HG03521 (cell line): ENCODE results near the gene E2F8.
A peak's percentile ranks its signal among the peaks of the same experiment; 100 is the strongest.
"Not testable (repeated sequence)": the region's sequence is repeated elsewhere in the genome, so short reads cannot be mapped to it uniquely, and the experiment has no call there.

Experiments
- ATAC-seq: cut with Tn5 transposase; IDR thresholded peaks from one replicate; pipeline ENCODE4 v1.9.1; 2021; ENCODE audit warnings: mild to moderate bottlenecking, moderate library complexity; ENCODE audit not compliant: unreplicated experiment

Gene E2F8, protein sequence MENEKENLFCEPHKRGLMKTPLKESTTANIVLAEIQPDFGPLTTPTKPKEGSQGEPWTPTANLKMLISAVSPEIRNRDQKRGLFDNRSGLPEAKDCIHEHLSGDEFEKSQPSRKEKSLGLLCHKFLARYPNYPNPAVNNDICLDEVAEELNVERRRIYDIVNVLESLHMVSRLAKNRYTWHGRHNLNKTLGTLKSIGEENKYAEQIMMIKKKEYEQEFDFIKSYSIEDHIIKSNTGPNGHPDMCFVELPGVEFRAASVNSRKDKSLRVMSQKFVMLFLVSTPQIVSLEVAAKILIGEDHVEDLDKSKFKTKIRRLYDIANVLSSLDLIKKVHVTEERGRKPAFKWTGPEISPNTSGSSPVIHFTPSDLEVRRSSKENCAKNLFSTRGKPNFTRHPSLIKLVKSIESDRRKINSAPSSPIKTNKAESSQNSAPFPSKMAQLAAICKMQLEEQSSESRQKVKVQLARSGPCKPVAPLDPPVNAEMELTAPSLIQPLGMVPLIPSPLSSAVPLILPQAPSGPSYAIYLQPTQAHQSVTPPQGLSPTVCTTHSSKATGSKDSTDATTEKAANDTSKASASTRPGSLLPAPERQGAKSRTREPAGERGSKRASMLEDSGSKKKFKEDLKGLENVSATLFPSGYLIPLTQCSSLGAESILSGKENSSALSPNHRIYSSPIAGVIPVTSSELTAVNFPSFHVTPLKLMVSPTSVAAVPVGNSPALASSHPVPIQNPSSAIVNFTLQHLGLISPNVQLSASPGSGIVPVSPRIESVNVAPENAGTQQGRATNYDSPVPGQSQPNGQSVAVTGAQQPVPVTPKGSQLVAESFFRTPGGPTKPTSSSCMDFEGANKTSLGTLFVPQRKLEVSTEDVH

DNA sequence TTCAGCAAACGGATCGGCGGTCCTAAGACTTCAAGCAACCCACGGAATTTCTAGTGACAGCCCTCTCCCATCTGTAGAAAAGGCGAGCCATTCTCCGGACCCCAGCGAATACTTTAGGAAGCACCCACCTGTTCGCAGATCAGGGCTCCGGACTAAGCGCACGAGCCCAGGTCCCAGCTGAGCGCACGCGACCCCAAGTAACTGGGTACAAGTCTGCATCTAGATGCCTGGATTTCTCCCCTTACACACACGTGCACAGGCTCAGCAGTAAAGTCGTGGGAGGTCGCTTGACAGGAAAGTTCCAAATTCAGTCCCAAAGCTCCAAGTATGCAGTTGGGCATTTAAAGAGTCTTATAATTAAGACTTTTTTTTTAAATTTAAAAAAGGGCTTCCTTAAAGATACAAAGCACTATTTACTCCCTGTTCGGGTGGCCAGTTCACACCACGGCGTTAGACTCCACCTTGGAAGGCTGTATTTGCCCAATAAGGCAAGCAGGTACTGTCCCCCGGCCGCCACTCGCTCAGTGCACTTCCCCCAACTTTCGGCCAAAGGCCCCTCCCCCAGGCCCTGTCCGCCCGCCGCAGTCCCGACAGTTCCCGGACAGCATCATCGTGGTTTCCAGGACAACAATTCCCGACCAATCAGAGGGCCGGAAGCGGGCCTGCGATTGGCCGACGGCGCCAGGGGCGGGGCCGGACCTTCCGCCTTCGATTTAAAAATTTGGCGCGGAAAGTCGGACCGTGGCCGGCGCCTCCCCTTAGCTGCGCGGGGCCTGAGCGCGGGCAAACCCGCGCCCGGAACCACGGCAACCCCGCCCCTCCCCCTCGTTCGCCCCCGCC lies at the start of gene E2F8:
TSS of gene E2F8 (minus strand) at position 526 of the 840 bp plus-strand sequence. CDS start 824 bp downstream, outside the sequence.
- peak; percentile 87 for ATAC-seq

DNA sequence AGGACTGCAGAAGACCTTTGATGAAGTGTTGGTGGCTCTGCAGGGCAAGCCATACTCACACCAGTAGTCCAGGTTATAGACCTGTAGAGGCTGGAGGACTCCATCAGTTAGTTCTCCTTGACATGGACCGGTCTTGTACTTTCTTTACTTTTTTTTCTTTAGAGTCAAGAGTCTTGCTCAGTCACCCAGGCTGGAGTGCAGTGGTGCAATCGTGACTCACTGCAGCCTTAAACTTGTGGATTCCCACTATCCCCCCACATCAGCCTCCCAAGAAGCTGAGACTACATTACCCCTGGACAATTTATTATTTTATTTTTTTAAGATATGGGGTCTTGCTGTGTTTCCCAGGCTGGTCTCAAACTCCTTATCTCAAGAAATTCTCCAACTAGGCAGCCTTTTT lies 49.6 kb upstream of the E2F8 start:
- no peak for ATAC-seq

DNA sequence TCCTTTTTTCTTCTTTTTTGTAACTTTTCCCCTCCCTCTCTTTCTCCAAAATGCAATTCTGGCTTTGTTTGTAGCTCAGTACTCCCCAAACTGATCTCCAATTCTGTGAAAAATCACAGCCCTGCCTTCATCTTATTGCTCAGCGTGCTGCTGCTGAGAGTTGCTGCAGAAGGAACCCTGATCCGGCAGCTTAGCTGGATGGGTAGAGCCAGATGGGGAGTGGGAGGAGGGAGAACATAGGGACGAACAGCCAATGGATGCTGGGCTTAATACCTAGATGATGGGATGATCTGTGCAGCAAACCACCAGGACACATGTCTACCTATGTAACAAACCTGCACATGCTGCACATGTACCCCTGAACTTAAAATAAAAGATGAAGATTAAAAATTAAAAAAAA lies 47.5 kb upstream of the E2F8 start:
- ATAC-seq, result no peak

DNA sequence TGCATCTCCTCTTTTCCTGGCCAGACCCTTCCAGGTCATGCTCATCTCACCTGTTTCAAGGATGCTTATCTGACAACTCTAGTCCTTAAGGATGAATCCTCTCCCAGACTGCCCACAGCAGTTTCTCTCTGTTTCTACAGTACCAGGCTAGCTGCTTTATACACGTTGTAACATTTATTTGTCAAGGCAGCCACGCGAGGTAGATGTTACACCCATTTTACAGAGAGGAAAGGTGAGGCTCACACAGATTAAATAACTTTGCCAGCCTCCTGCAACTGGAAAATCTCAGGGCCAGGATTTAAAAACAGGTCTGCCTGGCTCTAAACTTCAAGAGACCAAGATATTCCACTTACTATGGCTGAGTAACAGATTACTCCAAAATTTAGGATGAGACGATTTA lies 45.7 kb upstream of the E2F8 start:
- no peak for ATAC-seq

DNA sequence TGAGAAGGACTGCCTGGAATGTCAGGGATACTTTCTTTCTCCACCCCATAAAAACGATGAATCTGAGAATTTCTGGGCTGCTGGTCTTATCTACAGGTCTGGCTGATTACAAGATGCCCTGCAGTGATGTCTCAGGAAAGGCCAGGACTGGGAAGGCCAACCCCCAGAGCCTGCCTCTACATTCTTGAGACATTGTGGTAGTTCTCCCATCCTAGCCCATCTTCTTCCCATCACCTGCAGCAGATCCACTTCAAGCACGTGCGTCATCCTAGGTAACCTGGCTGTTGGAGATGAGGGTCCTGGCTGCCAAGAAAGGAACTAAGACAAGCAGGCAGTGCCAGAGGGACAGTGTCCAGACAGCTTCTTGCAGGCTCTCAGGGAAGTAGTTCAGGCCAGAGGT lies 44.1 kb upstream of the E2F8 start:
- ATAC-seq, result no peak

DNA sequence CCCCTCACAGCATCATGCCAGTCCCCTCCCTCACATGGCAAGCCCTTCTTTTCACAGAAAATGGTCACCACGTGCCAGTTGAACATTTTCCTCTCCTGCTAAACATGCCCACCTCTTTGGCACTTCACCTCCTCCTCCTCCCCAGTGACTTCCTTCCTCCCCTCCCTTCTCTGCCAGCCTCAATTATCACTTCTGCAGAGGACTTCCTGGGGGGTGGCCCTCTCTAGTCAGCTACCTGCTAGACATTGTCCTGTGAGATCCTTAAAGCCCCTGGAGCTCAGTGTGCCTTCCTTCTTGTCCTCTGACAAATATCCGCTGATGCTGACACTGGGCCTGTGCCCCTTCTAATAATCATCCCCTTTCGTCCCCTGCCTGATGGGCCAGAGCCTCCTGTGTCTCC lies 43.2 kb upstream of the E2F8 start:
- ATAC-seq, result no peak

DNA sequence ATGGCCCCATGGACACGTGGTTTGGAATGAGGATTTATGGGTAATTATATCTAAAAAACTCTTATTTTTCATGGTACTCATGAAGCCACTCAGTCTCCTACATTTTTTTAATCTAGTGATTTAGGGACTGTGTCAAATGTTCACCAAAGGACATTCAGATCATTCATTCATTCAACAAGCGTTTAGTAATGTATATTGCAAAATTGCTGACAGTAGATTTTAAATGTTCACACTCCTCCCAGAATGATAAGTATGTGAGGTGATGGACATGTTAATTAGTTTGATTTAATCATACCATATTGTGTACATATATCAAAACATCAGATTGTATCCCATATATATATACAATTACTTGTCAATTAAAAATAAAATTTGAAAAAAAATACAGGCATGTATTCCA lies 40.8 kb upstream of the E2F8 start:
- ATAC-seq, result no peak

DNA sequence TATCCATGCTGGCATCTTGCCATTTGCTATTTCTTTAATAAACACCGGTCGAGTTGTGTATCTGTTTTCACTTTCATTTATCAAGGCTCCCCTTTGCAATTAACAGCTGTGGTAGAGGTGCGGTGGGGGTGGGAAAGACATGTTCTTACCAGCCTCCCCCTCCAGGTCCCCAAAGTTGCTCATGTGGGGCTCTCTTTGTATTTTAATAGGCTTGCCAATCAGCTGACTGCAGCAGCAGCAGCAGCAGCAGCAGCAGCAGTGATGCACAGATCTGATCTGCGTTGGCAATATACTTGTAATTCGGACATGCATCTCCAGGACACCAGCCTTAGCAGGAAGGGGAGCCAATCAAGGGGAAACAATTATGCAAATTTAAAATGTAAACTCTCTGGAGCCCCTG lies 40.3 kb upstream of the E2F8 start:
- no peak for ATAC-seq

DNA sequence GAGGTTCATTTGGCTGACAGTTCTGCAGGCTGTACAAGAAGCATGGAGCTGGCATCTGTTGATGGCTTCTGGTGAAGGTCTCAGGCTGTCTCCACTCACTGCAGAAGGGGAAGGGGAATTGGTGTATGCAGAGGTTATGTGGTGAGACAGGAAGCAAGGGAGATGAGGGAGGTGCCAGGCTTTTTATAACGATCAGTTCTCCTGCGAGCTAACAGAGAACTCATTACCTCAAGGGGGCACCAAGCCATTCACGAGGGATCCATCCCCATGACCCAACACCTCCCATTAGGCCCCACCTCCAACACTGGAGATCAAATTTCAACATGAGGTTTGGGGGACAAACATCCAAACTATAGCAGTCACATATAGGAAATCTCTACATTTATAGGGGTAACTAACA lies 38.7 kb upstream of the E2F8 start:
- ATAC-seq, result no peak

DNA sequence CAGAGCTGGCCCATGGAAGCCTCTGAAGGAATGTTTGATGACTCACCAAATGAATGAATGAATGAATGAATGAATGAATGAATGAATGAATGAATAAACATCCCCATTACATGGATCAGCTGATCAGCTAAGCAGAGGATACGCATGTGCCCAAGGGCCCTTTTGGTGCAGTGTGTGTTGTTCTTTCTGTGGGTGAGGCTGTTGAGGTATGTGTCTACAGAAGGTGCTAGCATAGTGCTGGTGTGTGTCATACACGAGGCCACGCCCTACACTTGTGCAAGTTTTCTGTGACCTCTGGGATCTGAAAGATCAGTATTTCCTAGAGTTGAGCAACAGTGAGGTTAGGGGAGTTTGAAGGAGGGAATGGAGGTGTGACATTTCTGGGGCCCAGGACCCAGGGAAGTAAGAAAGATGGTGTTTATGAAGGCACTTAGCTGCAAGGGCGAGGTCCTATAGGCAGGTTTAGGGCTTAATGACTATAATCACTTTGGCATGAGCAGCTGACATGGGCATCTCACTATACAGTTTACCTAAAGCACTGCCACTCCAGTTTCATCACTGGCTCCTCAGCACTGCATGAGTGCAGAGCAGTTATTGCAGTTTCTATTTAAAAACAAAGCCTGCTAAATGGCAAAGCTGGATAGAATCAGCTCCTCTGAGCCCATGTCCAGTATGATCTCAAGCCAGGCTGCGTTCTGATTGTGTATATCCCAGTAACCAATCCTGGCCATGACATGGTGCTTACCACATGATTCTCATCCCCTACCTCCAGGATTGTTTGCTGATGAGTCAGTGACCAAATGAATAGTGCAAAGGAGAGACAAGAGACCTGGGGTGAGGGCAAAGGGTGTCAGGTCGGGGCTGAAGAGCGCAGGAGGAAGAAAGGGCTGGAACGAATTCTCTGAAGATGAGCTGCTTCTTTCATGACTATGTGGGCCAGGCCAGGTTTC lies 36.4 kb upstream of the E2F8 start:
- ATAC-seq, result no peak

DNA sequence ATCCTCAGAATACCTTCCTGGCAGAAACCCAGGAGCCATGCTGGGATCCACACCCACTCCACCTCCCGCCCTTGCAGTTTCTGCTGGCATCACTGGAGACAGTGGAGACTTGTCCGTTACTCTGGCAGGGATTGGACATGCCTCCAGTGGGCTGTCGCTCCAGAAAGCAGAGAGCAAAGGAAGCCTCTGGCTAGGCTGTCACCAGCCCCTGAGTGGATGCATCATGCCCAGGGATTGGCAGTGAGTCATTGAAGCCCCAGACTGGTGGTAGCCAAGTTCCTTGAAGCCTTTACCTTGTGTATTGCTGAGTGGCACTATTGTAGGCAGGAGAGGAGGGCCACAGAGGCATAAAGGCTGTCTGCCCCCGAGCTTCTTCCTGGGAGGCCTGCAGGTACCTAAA lies 34.8 kb upstream of the E2F8 start:
- ATAC-seq, result no peak

DNA sequence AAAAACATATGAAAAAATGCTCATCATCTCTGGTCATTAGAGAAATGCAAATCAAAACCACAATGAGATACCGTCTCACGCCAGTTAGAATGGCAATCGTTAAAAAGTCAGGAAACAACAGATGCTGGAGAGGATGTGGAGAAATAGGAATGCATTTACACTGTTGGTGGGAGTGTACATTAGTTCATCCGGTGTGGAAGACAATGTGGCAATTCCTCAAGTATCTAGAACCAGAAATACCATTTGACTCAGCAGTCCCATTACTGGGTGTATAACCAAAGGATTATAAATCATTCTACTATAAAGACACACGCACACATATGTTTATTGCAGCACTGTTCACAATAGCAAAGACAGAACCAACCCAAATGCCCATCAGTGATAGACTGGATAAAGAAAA lies 32.5 kb upstream of the E2F8 start:
- not testable (repeated sequence) for ATAC-seq

DNA sequence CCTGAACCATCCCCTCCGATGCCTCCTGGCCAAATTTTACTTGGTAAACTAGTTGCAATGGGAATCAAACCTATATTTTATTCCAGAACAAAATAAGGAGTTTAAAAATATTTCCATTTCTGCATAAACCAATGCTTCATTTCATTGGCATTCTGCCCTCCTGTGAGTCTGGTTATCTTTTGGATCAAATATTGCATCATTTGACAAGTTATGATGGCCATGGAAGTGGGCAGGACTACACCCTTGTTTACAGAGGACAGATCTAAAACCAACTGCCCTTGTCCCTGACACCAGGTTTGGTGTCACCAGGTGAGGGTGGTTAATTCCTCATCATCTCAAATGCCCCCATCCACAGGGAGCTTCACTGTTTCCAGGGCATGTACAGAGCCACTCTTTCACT lies 28.2 kb upstream of the E2F8 start:
- ATAC-seq, result no peak

DNA sequence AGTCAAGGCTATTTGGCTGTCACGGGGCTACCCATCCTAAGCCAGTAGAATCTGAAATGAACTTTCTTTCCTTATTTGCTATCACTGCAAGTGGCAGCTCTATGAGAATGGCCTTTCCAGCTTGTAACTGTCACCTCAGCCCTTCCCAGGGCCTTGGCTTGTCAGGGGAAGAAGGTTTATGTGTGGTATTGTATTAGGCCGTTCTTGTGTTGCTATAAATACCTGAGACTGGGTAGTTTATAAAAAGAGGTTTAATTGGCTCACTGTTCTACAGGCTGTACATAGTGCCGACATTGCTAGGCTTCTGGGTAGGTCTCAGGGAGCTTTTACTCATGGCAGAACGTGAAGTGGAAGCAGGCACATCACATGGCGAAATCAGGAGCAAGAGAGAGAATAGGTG lies 26.8 kb upstream of the E2F8 start:
- ATAC-seq, result no peak

DNA sequence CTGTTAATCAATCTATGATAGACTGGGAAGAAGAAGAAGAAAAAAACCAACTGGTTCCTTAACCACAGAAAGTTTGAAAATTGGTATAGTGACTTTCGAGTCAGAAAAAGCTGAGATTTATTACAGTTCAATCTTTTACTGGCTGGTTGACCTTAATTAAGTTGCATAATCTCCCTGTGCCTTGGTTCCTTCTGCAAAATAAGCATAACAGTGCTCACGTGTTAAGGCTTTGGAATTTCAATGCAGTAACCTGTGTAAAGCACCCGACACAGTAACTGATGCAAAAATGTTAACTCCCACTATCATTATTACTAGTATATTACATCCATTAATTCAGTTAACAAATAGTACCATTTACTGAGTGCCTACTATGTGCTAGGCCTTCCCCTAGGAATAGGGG lies 22.6 kb upstream of the E2F8 start:
- ATAC-seq, result no peak

DNA sequence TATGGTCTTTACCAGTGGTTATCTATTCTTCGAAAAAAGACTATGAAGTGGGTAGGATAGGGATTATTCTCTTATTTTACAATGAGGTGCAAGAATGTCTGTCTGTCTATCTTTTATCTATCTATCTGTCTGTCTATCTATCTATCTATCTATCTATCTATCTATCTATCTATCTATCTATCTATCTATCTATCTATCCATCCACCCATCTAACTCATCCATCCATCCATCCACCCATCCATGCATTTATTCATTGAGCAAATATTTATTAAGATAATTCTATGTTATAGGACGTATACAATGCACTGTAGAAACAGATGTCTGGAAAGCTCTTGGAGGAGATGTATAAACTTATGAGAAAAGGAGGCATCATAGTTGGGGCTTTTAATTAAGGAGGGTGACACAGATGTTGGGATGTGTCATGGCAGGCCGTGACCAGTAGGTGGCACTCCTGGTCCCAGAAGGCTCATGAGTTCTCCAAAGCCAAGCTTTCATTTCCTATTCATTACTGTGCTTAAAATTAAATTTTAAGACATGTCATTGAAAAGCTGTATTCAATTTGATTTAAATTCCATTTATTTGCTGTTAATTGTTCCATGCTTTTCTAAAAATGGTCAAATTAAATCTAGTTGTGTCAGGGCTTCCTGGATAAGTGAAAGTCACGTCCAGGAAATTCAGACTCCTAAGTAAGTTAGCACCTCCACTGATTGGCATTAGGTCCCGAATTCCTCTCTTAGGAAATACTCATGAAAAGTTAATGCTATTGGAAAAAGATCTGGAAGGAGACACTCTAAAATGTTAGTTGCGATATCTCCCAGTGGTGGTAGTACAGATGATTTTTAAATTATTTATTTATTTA lies 19.0 kb upstream of the E2F8 start:
- no peak for ATAC-seq

DNA sequence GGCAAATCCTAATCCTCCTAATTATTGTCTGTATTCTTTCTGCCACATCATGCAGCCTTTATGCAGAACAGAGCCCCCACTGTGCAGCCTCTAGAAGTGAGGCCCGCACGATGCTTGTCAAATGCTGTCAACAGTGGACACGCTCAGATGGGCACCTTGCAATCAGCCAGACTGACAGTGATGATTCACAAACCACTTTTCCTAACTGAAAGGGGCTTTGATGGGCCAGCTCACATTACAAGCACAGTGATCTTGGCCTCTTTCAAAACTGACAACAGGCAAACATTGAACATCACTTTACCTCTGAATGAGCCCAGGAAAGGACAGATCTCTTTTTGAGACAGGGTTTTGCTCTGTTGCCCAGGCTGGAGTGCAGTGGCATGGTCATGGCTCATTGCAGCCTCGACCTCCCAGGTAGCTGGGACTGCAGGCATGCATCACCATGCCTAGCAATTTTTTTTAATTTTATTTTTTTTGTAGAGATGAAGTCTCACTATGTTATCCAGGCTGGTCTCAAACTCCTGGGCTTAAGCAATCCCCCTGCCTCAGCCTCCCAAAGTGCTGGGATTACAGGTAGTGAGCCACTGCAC lies 18.0 kb upstream of the E2F8 start:
- ATAC-seq, result no peak

DNA sequence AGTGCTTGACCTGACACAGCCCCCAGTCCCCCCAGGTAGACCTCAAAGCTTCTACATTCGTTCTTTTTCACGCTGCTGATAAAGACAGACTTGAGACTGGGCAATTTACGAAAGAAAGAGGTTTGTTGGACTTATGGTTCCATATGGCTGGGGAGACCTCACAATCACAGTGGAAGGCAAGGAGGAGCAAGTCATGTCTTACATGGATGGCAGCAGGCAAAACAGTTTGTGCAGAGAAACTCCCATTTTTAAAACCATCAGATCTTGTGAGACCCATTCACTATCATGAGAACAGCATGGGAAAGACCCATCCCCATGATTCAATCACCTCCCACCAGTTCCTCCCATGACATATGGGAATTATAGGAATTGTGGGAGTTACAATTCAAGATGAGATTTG lies 13.7 kb upstream of the E2F8 start:
- not testable (repeated sequence) for ATAC-seq

DNA sequence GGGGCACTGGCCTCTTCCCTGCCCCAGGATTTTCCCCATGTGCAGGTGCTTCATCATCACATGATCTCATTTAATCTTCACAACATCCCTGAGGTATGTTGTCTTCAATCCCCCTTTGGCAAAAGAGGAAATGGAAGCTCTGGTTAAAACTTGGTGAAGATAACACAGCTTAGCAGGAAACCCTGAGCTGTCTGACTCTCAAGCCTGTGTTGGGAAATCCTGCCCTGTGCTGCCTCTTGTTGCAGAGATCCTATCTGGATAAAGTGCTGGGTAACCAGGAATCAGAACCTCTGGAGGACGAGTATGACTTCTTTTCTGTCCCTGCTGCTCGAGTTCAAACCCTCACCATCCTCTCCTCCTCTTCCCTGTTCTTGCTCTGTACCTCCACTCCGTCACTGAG lies 13.1 kb upstream of the E2F8 start:
- no peak for ATAC-seq
